ENCODE results near the gene CD84.

Gene CD84

GRCh38 chr1:160620942-160621632 lies 41.8 kb upstream of the CD84 start:
- CTCF ChIA-PET, result no interaction called here
- DNase-seq (ENCODE audit: low read depth, low spot score), result no peak
- POLR2A ChIA-PET, result no interaction called here
- no peak overlapping the region for H3K4me3 ChIP-seq (ENCODE audit: low read depth, low read length)
- TF ChIP-seq CTCF (IDR thresholded peaks at IDR 0.05; ENCODE audit: insufficient read depth, low read length, missing control alignments), result no peak

GRCh38 chr1:160619742-160620277 lies 40.5 kb upstream of the CD84 start:
- no peak for TF ChIP-seq CTCF (IDR thresholded peaks at IDR 0.05; ENCODE audit: insufficient read depth, low read length, missing control alignments)
- no peak for DNase-seq (ENCODE audit: low read depth, low spot score)
- ChIA-PET CTCF (no interaction called here), POLR2A (no interaction called here)
- no peak overlapping the region for H3K4me3 ChIP-seq (ENCODE audit: low read depth, low read length)

GRCh38 chr1:160618763-160619274 lies 39.5 kb upstream of the CD84 start:
- TF ChIP-seq CTCF (IDR thresholded peaks at IDR 0.05; ENCODE audit: insufficient read depth, low read length, missing control alignments), result no peak
- no peak overlapping the region for H3K4me3 ChIP-seq (ENCODE audit: low read depth, low read length)
- DNase-seq (ENCODE audit: low read depth, low spot score), result no peak
- POLR2A ChIA-PET, result no interaction called here
- CTCF ChIA-PET, result no interaction called here

- no peak for DNase-seq (ENCODE audit: low read depth, low spot score)
- no peak overlapping the region for H3K4me3 ChIP-seq (ENCODE audit: low read depth, low read length)
- TF ChIP-seq CTCF (IDR thresholded peaks at IDR 0.05; ENCODE audit: insufficient read depth, low read length, missing control alignments), result no peak
- CTCF ChIA-PET, result interaction anchor here (1.2 kb wide), 1 partner anchor 10 kb away, joined by 3 read pairs; no protein-coding TSS in a partner anchor
- POLR2A ChIA-PET, result no interaction called here
These were observed 39.0 kb upstream of the CD84 start for GRCh38 chr1:160618327-160618726.

GRCh38 chr1:160615660-160616059 lies 36.4 kb upstream of the CD84 start:
- H3K4me3 ChIP-seq (ENCODE audit: low read depth, low read length), result no peak overlapping the region
- ChIA-PET CTCF (no interaction called here), POLR2A (no interaction called here)
- no peak for DNase-seq (ENCODE audit: low read depth, low spot score)
- no peak for TF ChIP-seq CTCF (IDR thresholded peaks at IDR 0.05; ENCODE audit: insufficient read depth, low read length, missing control alignments)

DNA sequence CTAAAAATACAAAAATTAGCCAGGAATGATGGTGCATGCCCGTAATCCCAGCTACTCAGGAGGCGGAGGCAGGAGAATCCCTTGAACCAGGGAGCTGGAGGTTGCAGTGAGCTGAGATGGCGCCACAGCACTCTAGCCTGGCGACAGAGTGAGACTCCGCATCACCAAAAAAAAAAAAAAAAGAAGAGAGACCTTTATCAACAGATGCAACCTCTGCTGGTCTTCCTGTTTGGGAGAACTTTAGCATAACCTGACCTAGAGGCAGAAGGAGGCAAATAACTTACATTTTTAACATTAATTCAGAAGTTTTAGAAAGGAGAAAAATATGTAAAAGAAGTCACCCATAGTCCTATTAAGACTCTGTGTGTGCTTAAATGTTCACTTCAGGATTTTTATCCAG lies 35.1 kb upstream of the CD84 start:
- ChIA-PET POLR2A (no interaction called here), CTCF (no interaction called here)
- H3K4me3 ChIP-seq (ENCODE audit: low read depth, low read length), result no peak overlapping the region
- DNase-seq (ENCODE audit: low read depth, low spot score), result no peak
- no peak for TF ChIP-seq CTCF (IDR thresholded peaks at IDR 0.05; ENCODE audit: insufficient read depth, low read length, missing control alignments)
